ENCODE measurements around the gene FHOD1. TPM values are rescaled to one million over a fixed set of nuclear protein-coding genes. Genes with fewer than 3 reads are reported as not detected.

The FHOD1 gene
- total RNA-seq, 6 experiments from 2014 or later = 46.3 to 55.9 (median 51.1) TPM

GRCh38 chr16:67279296-67280089 is 32.2 kb upstream of the FHOD1 start, which contains the start of gene PLEKHG4:
Gene PLEKHG4, plus strand, starts transcription at chr16:67279532. Its CDS starts 513 bp downstream, at chr16:67280045.
- Mint-ChIP-seq H3K36me3 (ENCODE audit: low read depth) (peaks cover 13% of the 10 kb centered on the region), H3K27ac (peak within 1 kb of the TSS; percentile 99), H3K4me3 (peak within 1 kb of the TSS; percentile 86), H3K4me1 (ENCODE audit: low read depth) (peaks cover 39% of the 10 kb centered on the region), H3K9me3 (no peaks in the 10 kb centered on the region), H3K27me3 (ENCODE audit: insufficient read depth) (peaks cover 4% of the 10 kb centered on the region; the same call in 1 of the 2 replicates)
- TF ChIP-seq, protein P1, sequence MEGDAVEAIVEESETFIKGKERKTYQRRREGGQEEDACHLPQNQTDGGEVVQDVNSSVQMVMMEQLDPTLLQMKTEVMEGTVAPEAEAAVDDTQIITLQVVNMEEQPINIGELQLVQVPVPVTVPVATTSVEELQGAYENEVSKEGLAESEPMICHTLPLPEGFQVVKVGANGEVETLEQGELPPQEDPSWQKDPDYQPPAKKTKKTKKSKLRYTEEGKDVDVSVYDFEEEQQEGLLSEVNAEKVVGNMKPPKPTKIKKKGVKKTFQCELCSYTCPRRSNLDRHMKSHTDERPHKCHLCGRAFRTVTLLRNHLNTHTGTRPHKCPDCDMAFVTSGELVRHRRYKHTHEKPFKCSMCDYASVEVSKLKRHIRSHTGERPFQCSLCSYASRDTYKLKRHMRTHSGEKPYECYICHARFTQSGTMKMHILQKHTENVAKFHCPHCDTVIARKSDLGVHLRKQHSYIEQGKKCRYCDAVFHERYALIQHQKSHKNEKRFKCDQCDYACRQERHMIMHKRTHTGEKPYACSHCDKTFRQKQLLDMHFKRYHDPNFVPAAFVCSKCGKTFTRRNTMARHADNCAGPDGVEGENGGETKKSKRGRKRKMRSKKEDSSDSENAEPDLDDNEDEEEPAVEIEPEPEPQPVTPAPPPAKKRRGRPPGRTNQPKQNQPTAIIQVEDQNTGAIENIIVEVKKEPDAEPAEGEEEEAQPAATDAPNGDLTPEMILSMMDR (IDR thresholded peaks at IDR 0.05) = peak; percentile 78
- peak; percentile 36 for DNase-seq

DNA sequence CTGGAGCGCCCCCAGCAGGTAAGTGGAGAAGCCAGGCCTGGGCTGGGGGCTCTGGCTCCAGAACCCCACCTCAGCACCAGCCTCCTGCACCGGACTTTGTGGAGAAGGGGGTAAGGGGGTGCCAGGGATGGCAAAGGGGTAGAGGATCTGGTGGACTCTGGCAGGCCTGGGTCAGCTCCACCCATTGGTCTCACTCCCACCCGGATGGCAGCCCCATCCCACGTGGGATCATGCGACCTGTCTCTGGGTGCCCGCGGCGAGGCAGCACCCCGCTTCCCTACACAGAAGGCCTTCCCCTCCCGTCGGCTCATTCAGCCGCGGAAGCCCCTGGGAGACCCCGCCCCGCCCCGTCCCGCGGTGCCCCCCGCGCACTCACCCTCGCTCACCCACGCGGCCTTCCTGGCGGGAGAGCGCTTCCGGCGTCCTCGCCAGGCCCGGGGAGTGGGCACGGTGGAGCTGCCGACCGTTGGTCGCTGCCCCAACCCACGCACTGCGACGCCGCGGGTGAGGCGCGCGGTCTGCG is 31.6 kb upstream of the FHOD1 start:
- Mint-ChIP-seq H3K4me1 (ENCODE audit: low read depth) (peaks cover 39% of the 10 kb centered on the region), H3K9me3 (no peaks in the 10 kb centered on the region), H3K27me3 (ENCODE audit: insufficient read depth) (peaks cover 4% of the 10 kb centered on the region; the same call in 1 of the 2 replicates), H3K36me3 (ENCODE audit: low read depth) (peaks cover 13% of the 10 kb centered on the region), H3K4me3 (peak overlapping the region; percentile 86), H3K27ac (peak overlapping the region; percentile 99)
- TF ChIP-seq, protein P1 (IDR thresholded peaks at IDR 0.05) = no peak
- DNase-seq = no peak

- TF ChIP-seq, protein P1 (IDR thresholded peaks at IDR 0.05) = no peak
- Mint-ChIP-seq H3K27me3 (ENCODE audit: insufficient read depth) (peaks cover 1% of the 10 kb centered on the region; the same call in 1 of the 2 replicates), H3K4me3 (peak overlapping the region; percentile 86), H3K27ac (peak overlapping the region; percentile 99), H3K36me3 (ENCODE audit: low read depth) (peaks cover 8% of the 10 kb centered on the region), H3K9me3 (no peaks in the 10 kb centered on the region), H3K4me1 (ENCODE audit: low read depth) (peaks cover 33% of the 10 kb centered on the region)
- DNase-seq = peak; percentile 75
Observed at GRCh38 chr16:67277999-67278772, 30.9 kb upstream of the FHOD1 start.

DNA sequence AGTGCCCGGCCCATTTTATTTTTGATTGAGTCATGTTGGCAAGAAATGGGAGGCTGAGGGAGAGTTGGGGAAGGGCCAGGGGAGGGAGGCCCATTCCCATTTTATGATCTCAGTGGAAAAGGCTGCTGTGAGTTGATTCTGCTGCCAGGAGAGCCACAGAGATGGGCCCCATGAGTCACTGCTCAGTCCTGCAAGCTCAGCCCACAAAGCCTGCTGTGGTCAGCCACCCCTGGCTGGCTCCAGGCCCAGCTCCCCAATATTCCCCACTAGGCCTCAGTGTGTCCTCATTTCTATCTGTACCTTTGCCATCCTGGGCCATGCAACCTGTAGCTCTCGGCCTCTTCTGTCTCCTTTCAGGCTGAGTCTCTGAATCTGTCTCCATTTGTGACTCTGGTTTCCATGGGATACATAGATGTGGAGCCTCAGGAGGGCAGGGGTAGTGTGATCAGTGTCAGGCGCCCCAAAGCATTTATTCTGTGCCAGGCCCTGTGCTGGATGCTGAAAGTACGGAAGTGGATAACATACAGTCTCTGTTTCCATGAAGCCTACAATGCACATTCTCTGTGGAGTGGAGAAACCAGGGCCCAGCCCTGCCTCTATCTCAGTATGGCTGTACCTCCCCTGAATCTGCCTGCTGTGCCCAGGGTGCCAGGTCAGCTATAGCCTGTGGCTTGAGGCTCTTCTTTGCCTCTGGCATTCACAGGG is 30.2 kb upstream of the FHOD1 start:
- TF ChIP-seq, protein P1 (IDR thresholded peaks at IDR 0.05) = no peak
- Mint-ChIP-seq H3K4me3 (peak overlapping the region; percentile 86), H3K4me1 (ENCODE audit: low read depth) (peaks cover 27% of the 10 kb centered on the region)

GRCh38 chr16:67275321-67275720 is 28.0 kb upstream of the FHOD1 start:
- no peak for DNase-seq
- H3K27me3 Mint-ChIP-seq (ENCODE audit: insufficient read depth) = no peaks in the 10 kb centered on the region
- H3K9me3 Mint-ChIP-seq = no peaks in the 10 kb centered on the region
- no peaks in the 10 kb centered on the region for H3K36me3 Mint-ChIP-seq (ENCODE audit: low read depth)
- TF ChIP-seq, protein P1 (IDR thresholded peaks at IDR 0.05) = no peak
- H3K4me1 Mint-ChIP-seq (ENCODE audit: low read depth) = peaks cover 27% of the 10 kb centered on the region
- no peak overlapping the region for H3K4me3 Mint-ChIP-seq
- H3K27ac Mint-ChIP-seq = no peak overlapping the region

More for the DNA sequence above, 30.2 kb upstream of the FHOD1 start:
- H3K36me3 Mint-ChIP-seq (ENCODE audit: low read depth) = 0 out of 2 replicates have a peak, but pooled peaks cover under 1% of the 10 kb centered on the region
- no peaks in the 10 kb centered on the region for H3K9me3 Mint-ChIP-seq
- DNase-seq = peak; percentile 98
- no peaks in the 10 kb centered on the region for H3K27me3 Mint-ChIP-seq (ENCODE audit: insufficient read depth)
- peak overlapping the region; percentile 99 for H3K27ac Mint-ChIP-seq
